K562 (cell line): Measurements from ENCODE around the gene MRPL44. TPM values are rescaled to one million over a fixed set of nuclear protein-coding genes. Genes with fewer than 3 reads are reported as not detected.

ENCODE experiments used
- ATAC-seq: fragments of 200-7000 bp; cut with Tn5 transposase; 3 replicates; pipeline ENCODE4 v1.9.1; 2020; ENCODE audit warnings: moderate library complexity
- BruUV-seq: library from RNA; stranded (reverse); fragments of 400-500 nt; replicated peaks from 2 replicates; lab custom pipeline; 2021; lab: Mats Ljungman, UMichigan
- CTCF ChIA-PET: fragments of 300-600 bp; formaldehyde crosslinking; extraction: SDS; loops from one replicate; lab custom pipeline; 2021; ENCODE audit warnings: low intra/inter-chr PET ratio; lab: Yijun Ruan, JAX
- POLR2A ChIA-PET: fragments of 300-600, 350-650 bp; sonication (Branson Sonifier 250); formaldehyde crosslinking; extraction: SDS; loops from one replicate; lab custom pipeline; 2021; ENCODE audit warnings: antibody characterized with exemption, inconsistent platforms; lab: Yijun Ruan, JAX
- DNase-seq, 4 experiments: peaks; one replicate each; pipeline versions ENCODE4 v3.0.0 to v3.0.0-alpha.2; 2011 to 2018; ENCODE audit warnings: low spot score in 3 of 4, mixed read lengths in 3 of 4; ENCODE audit errors: extremely low read depth in 1 of 4
- FAIRE-seq: peaks from 2 replicates; lab custom pipeline; 2011; peaks lifted over from hg19 to GRCh38; lab: Jason Lieb, UNC
- H2AFZ ChIP-seq: 2 replicates; pipeline ENCODE4 v1.6.0; 2011; ENCODE audit warnings: low read depth, low read length, control low read depth, inconsistent platforms
- H3K27ac ChIP-seq: fragments of 200-600 bp; 3 replicates; pipeline ENCODE4 v1.8.0; 2011; ENCODE audit warnings: low read depth, mild to moderate bottlenecking, control low read depth, inconsistent platforms, low read length, moderate library complexity, mixed read lengths; ENCODE audit errors: extremely low read depth
- H3K27me3 ChIP-seq, 2 experiments: fragments of 300-600 bp in 1 of 2; 2 replicates in 1 of 2; 3 replicates in 1 of 2; pipeline versions ENCODE4 v1.6.0 to v1.8.0; 2011; ENCODE audit warnings: inconsistent platforms in 2 of 2, low read length in 2 of 2, mild to moderate bottlenecking in 1 of 2, mixed read lengths in 1 of 2, moderate library complexity in 1 of 2; ENCODE audit not compliant: control insufficient read depth in 2 of 2, insufficient read depth in 2 of 2
- H3K36me3 ChIP-seq: fragments of 300-600 bp; 3 replicates; pipeline ENCODE4 v1.8.0; 2011; ENCODE audit warnings: mild to moderate bottlenecking, low read length, inconsistent platforms; ENCODE audit not compliant: control insufficient read depth, insufficient read depth
- H3K4me1 ChIP-seq, 2 experiments: fragments of 200-600 bp in 1 of 2; replicated peaks in 1 of 2; 2 replicates in 1 of 2; 3 replicates in 1 of 2; pipeline versions ENCODE4 v1.5.1 to v1.8.0; 2011; ENCODE audit warnings: inconsistent platforms in 2 of 2, low read length in 2 of 2, mild to moderate bottlenecking in 1 of 2, mixed read lengths in 1 of 2, moderate library complexity in 1 of 2; ENCODE audit not compliant: control insufficient read depth in 2 of 2, insufficient read depth in 2 of 2
- H3K4me2 ChIP-seq: 2 replicates; pipeline ENCODE4 v1.6.1; 2011; ENCODE audit warnings: low read length, control low read depth, inconsistent platforms, mixed read lengths; ENCODE audit not compliant: insufficient read depth
- H3K4me3 ChIP-seq: fragments of 200-600 bp; sonication (generic), shearing (Covaris generic); 2 replicates; pipeline ENCODE4 v1.5.1; 2016; ENCODE audit warnings: control low read depth, inconsistent platforms
- H3K79me2 ChIP-seq: fragments of 200-600 bp; 3 replicates; pipeline ENCODE4 v1.8.0; 2011; ENCODE audit warnings: low read length, inconsistent platforms; ENCODE audit not compliant: control insufficient read depth, insufficient read depth
- H3K9ac ChIP-seq, 2 experiments: 2 replicates each; pipeline versions ENCODE4 v1.6.0 to v1.6.1; 2011; ENCODE audit warnings: low read depth in 2 of 2, low read length in 2 of 2, control low read depth in 1 of 2, inconsistent platforms in 1 of 2, mild to moderate bottlenecking in 1 of 2, mixed read lengths in 1 of 2; ENCODE audit not compliant: insufficient read depth in 1 of 2
- H3K9me1 ChIP-seq: one replicate; pipeline ENCODE4 v1.6.0; 2011; ENCODE audit warnings: inconsistent platforms, mild to moderate bottlenecking, low read length, moderate library complexity; ENCODE audit not compliant: control insufficient read depth, insufficient read depth
- H3K9me3 ChIP-seq: replicated peaks from 2 replicates; pipeline ENCODE4 v1.5.1; 2011; ENCODE audit warnings: low read depth, low read length, inconsistent platforms; ENCODE audit not compliant: control insufficient read depth, insufficient read depth
- H4K20me1 ChIP-seq: replicated peaks from 2 replicates; pipeline ENCODE4 v1.6.1; 2011; ENCODE audit warnings: low read length, inconsistent platforms, mixed read lengths; ENCODE audit not compliant: control insufficient read depth, insufficient read depth
- MECOM ChIP-seq: fragments of 250-450 bp; sonication (Bioruptor Pico); IDR thresholded peaks from 2 replicates; pipeline ENCODE4 v1.8.0; 2022; ENCODE audit warnings: inconsistent platforms
- ZNF584 ChIP-seq: fragments of 200-800 bp; sonication (Bioruptor generic); IDR thresholded peaks from 2 replicates; pipeline ENCODE4 v1.6.1; 2016; ENCODE audit warnings: low read depth, mild to moderate bottlenecking, missing genetic modification characterization, missing compliant biosample characterization
- WGBS: fragments of 100-300 bp; shearing (Covaris generic); methylation state at CpG from one replicate; pipeline ENCODE4 v1.1.6; 2016; ENCODE audit warnings: low coverage, mixed read lengths; ENCODE audit not compliant: insufficient coverage; ENCODE audit errors: missing lambda C conversion rate; 5-methylcytosine and 5-hydroxymethylcytosine counted together
- in situ Hi-C: fragments of 300-500 bp; cut with MboI; formaldehyde crosslinking; loops from 4 replicates; pipeline ENCODE4 v1.15.0; 2018; ENCODE audit warnings: inconsistent platforms, mixed read lengths
- intact Hi-C: fragments of 100-400 bp; cut with micrococcal nuclease; formaldehyde crosslinking; loops from 2 replicates; pipeline ENCODE4 v1.14.2; 2022
- polyA plus RNA-seq, 8 experiments: library from polyadenylated mRNA; depleted of rRNA in 4 of 8; stranded (reverse) in 5 of 8; unstranded in 3 of 8; fragments of >200 nt; fragmentation: Nextera tagmentation in 2 of 8; fragmentation: Illumina TruSeq in 1 of 8; extraction: Ambion mirVana in 2 of 8; extraction: Trizol in 1 of 8; gene quantifications; 2 replicates each; pipeline versions ENCODE4 v1.2.1 to v1.2.3, GENCODE V29; 2011 to 2014; ENCODE audit warnings: inconsistent platforms in 1 of 8, missing spikeins in 1 of 8
- total RNA-seq, 7 experiments: library from RNA; depleted of rRNA in 6 of 7; stranded (reverse); fragments of >200 nt in 6 of 7; fragmentation: Illumina TruSeq in 2 of 7; extraction: Trizol in 2 of 7; gene quantifications; 2 replicates each; pipeline versions ENCODE4 v1.2.1 to v1.2.3, GENCODE V29; 2011 to 2021; ENCODE audit warnings: low replicate concordance in 1 of 7
- TF ChIP-seq, protein P1 (sequence below): fragments of 250-450 bp; sonication (Bioruptor Pico); IDR thresholded peaks from 2 replicates; pipeline ENCODE4 v1.8.0; 2021; ENCODE audit warnings: borderline replicate concordance, mild to moderate bottlenecking, moderate library complexity; ENCODE audit not compliant: poor library complexity, severe bottlenecking
- TF ChIP-seq, protein P2 (sequence below): sonication (generic); formaldehyde crosslinking; IDR thresholded peaks from 2 replicates; pipeline ENCODE4 v1.8.1; 2023; ENCODE audit warnings: mild to moderate bottlenecking, missing genetic modification reagents

The MRPL44 gene
- total and polyA plus RNA-seq, 9 of the 15 experiments (the other 6 are each of a cell fraction or from before 2014, with no cell fraction given): 10.4 to 26.0 (median 20.2) TPM

DNA sequence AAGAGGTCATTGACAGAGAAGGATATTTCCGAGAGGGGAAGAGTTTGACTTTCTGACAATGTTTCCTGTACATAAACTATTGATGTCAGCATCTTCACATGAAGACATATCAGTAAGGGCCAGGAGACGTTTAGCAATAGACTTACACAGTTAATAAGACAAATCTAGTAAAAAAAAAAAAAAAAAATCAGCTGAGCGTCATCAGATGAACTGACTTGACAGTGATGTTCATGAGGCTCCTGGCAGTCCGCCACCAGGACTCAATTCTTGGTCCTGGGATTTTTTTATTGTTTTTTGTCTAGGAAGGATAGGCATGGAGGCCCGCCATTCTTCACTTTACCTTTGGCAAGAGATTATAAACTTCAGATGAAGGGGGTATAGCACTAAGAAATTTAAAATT is 14.5 kb downstream of the MRPL44 start:
- Histone ChIP-seq H3K27ac (no peak overlapping the region), H3K79me2 (no peaks in the 10 kb centered on the region), H3K4me2 (no peak overlapping the region), H3K4me3 (no peak overlapping the region), H3K9me1 (no peaks in the 10 kb centered on the region), H2AFZ (no peak overlapping the region), H3K9me3 (no peaks in the 10 kb centered on the region), H3K4me1 (no peaks in the 10 kb centered on the region), H3K27me3 (no peaks in the 10 kb centered on the region; a peak in 1 of 5 replicates), H3K9ac (no peak overlapping the region), H3K36me3 (peaks cover 8% of the 10 kb centered on the region; the same call in 2 of the 3 replicates), H4K20me1 (no peaks in the 10 kb centered on the region)
- ChIA-PET POLR2A (no interaction called here), CTCF (interaction anchor here (2.2 to 2.6 kb wide), 2 partner anchors 22 to 679 kb away, joined by 6 to 9 read pairs; no protein-coding TSS in a partner anchor)
- in situ Hi-C loops (no loop called here), intact Hi-C loops (loop anchor here (2.0 to 10.0 kb wide), 5 partner anchors 21 to 1033 kb away; no protein-coding TSS in a partner anchor)
- DNase-seq: no peak
- no peak for FAIRE-seq
- ATAC-seq: no peak
- TF ChIP-seq ZNF584 (no peak), MECOM (CRISPR knock-in tag) (no peak)
- TF ChIP-seq, protein P1, sequence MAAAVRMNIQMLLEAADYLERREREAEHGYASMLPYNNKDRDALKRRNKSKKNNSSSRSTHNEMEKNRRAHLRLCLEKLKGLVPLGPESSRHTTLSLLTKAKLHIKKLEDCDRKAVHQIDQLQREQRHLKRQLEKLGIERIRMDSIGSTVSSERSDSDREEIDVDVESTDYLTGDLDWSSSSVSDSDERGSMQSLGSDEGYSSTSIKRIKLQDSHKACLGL (CRISPR knock-in tag): no peak
- TF ChIP-seq, protein P2, sequence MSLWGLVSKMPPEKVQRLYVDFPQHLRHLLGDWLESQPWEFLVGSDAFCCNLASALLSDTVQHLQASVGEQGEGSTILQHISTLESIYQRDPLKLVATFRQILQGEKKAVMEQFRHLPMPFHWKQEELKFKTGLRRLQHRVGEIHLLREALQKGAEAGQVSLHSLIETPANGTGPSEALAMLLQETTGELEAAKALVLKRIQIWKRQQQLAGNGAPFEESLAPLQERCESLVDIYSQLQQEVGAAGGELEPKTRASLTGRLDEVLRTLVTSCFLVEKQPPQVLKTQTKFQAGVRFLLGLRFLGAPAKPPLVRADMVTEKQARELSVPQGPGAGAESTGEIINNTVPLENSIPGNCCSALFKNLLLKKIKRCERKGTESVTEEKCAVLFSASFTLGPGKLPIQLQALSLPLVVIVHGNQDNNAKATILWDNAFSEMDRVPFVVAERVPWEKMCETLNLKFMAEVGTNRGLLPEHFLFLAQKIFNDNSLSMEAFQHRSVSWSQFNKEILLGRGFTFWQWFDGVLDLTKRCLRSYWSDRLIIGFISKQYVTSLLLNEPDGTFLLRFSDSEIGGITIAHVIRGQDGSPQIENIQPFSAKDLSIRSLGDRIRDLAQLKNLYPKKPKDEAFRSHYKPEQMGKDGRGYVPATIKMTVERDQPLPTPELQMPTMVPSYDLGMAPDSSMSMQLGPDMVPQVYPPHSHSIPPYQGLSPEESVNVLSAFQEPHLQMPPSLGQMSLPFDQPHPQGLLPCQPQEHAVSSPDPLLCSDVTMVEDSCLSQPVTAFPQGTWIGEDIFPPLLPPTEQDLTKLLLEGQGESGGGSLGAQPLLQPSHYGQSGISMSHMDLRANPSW: no peak
- 28% methylated on average over 5 of the region's 5 CpGs for WGBS
- no TSS peak for BruUV-seq
